ENCODE results near the gene CLK3. TPM values are rescaled to one million over a fixed set of nuclear protein-coding genes. Genes with fewer than 3 reads are reported as not detected.

CLK3 gene
- total RNA-seq, 1 experiment from 2014 or later, result 56.2 TPM

DNA sequence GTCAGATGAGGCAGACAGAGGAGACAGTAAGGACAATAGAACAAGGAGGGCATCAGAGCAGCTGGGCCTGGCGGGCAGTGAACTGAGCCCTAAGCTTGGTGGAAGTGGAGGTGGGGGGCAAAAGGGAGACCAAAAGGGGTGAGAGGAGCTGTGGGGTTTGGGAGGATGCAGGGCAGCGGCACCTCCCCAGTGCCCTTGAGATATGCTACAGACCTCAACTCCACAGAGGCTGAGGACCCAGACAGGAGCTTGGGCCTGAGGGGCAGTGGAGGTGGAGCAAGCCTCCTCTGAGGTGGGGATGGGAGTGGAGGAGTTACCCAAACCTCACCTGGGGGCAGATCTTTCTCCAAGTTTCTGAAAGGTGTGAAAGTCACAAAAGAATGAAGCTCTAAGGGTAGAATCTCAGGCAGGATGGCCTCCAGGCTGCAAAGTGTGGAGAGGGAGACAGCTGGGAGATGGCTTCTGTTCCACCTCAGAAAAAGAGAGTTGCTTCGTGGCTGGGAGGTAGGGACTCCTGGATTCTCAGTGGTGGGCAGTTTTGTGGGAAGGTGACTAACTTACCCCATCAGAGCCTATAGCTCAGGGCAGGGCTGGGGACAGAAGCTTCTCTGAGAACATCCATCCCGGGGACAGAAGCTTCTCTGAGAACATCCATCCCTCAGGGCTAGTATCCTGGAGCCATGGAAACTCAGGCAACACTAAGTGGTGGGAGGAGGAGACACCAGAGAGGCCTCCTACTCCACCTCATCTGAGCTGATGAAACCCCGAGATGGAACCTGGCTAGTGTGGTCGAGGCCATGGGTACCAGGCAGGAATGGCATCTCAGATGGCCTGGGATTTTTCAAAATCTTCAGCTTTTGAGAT is 2.3 kb upstream of the CLK3 start:
- H3K9me2 ChIP-seq (replicated peaks; ENCODE audit: low read length), result no peaks in the 10 kb centered on the region
- ChIA-PET CTCF (no interaction called here), POLR2A (ENCODE audit: unreplicated experiment) (interaction anchor here (0.9 kb wide), 1 partner anchor 10 kb away, joined by 4 read pairs; no protein-coding TSS in a partner anchor)
- no TSS peak for BruUV-seq (replicated peaks)
- no peaks in the 10 kb centered on the region for H3K9me3 ChIP-seq (ENCODE audit: low read length)
- H3K4me1 ChIP-seq (ENCODE audit: insufficient read depth, low read length), result peaks cover 16% of the 10 kb centered on the region
- H3K27ac ChIP-seq (ENCODE audit: low read length), result no peak overlapping the region
- no peak for ATAC-seq
- intact Hi-C loops (cut with micrococcal nuclease), result no loop called here
- no peak overlapping the region for H3K4me3 ChIP-seq (ENCODE audit: low read length)
- H3K4me2 ChIP-seq (ENCODE audit: low read length), result no peak overlapping the region
- H2AFZ ChIP-seq (ENCODE audit: low read length), result no peak overlapping the region
- no peak overlapping the region for H3K9ac ChIP-seq (ENCODE audit: low read length)
- TF ChIP-seq EZH2phosphoT487 (IDR thresholded peaks at IDR 0.05; ENCODE audit: borderline replicate concordance, low read length), result no peak
- no peak for TF ChIP-seq EZH2 (IDR thresholded peaks at IDR 0.05; ENCODE audit: low read length, unreplicated experiment)
- TF ChIP-seq, protein P1, sequence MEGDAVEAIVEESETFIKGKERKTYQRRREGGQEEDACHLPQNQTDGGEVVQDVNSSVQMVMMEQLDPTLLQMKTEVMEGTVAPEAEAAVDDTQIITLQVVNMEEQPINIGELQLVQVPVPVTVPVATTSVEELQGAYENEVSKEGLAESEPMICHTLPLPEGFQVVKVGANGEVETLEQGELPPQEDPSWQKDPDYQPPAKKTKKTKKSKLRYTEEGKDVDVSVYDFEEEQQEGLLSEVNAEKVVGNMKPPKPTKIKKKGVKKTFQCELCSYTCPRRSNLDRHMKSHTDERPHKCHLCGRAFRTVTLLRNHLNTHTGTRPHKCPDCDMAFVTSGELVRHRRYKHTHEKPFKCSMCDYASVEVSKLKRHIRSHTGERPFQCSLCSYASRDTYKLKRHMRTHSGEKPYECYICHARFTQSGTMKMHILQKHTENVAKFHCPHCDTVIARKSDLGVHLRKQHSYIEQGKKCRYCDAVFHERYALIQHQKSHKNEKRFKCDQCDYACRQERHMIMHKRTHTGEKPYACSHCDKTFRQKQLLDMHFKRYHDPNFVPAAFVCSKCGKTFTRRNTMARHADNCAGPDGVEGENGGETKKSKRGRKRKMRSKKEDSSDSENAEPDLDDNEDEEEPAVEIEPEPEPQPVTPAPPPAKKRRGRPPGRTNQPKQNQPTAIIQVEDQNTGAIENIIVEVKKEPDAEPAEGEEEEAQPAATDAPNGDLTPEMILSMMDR (conservative IDR thresholded peaks at IDR 0.05; ENCODE audit: low read depth, low read length), result no peak
- H3F3A ChIP-seq (ENCODE audit: low read length, unreplicated experiment), result no peaks in the 10 kb centered on the region
- DNase-seq, result no peak
- H3K36me3 ChIP-seq (ENCODE audit: low read depth, low read length), result no peaks in the 10 kb centered on the region
- peaks cover 34% of the 10 kb centered on the region for H3K79me2 ChIP-seq (ENCODE audit: low read length)
- H4K20me1 ChIP-seq (ENCODE audit: low read length), result peaks cover 18% of the 10 kb centered on the region
- H3K27me3 ChIP-seq (ENCODE audit: low read length), result no peaks in the 10 kb centered on the region

DNA sequence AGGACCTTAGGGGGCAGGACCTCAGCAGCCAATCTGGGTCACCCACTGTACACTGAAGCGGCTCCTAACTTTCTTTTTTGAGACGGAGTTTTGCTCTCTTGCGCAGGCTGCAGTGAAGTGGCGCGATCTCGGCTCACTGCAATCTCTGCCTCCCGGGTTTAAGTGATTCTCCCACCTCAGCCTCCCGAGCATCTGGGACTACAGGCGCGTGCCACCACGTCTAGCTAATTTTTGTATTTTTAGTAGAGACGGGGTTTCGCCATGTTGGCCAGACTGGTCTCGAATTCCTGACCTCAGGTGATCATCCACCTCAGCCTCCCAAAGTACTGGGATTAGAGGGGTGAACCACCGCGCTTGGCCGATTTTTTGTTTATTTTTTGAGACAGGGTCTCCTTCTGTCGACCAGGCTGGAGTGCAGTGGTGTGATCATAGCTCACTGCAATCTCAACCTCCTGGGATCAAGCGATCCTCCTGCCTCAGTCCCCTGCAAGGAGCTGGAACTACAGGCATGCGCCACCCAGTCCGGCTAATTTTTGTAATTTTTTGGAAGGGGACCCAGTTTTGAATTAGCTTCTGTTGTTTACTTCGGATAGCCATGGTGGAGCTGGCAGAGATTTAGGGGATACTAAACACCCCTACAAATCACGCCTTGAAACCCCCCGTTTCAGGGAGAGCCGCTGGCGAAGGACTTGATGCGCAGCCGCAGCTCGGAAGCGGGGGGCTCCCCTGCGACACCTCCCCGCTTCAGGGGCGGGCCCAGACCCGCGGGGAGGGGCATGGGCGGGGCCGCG is 1.5 kb upstream of the CLK3 start:
- POLR2A ChIA-PET (ENCODE audit: unreplicated experiment), result no interaction called here
- H3K9ac ChIP-seq (ENCODE audit: low read length), result peak overlapping the region; percentile 98; the same call in 1 of the 2 replicates
- peaks cover 16% of the 10 kb centered on the region for H3K4me1 ChIP-seq (ENCODE audit: insufficient read depth, low read length)
- H3K27ac ChIP-seq (ENCODE audit: low read length), result no peak overlapping the region
- no peaks in the 10 kb centered on the region for H3K36me3 ChIP-seq (ENCODE audit: low read depth, low read length)
- DNase-seq (no peak), ATAC-seq (no peak)
- no peaks in the 10 kb centered on the region for H3K27me3 ChIP-seq (ENCODE audit: low read length)
- no peaks in the 10 kb centered on the region for H3K9me2 ChIP-seq (replicated peaks; ENCODE audit: low read length)
- H3K4me2 ChIP-seq (ENCODE audit: low read length), result peak overlapping the region; percentile 99
- H4K20me1 ChIP-seq (ENCODE audit: low read length), result peaks cover 26% of the 10 kb centered on the region
- peak overlapping the region; percentile 90 for H2AFZ ChIP-seq (ENCODE audit: low read length)
- intact Hi-C loops (cut with micrococcal nuclease), result no loop called here
- H3K4me3 ChIP-seq (ENCODE audit: low read length), result peak overlapping the region; percentile 100
- no peaks in the 10 kb centered on the region for H3F3A ChIP-seq (ENCODE audit: low read length, unreplicated experiment)
- peaks cover 42% of the 10 kb centered on the region for H3K79me2 ChIP-seq (ENCODE audit: low read length)
- CTCF ChIA-PET, result no interaction called here
- no TSS peak for BruUV-seq (replicated peaks)
- TF ChIP-seq EZH2phosphoT487 (IDR thresholded peaks at IDR 0.05; ENCODE audit: borderline replicate concordance, low read length), result no peak
- TF ChIP-seq, protein P1 (conservative IDR thresholded peaks at IDR 0.05; ENCODE audit: low read depth, low read length), result no peak
- no peak for TF ChIP-seq EZH2 (IDR thresholded peaks at IDR 0.05; ENCODE audit: low read length, unreplicated experiment)
- no peaks in the 10 kb centered on the region for H3K9me3 ChIP-seq (ENCODE audit: low read length)
